SU-DHL-6 (cell line): ENCODE data around the gene CDH1.

Source experiments
- EZH2phosphoT487 ChIP-seq: fragments of 200-600 bp; sonication (generic), shearing (Covaris generic); conservative IDR thresholded peaks from 2 replicates; pipeline ENCODE4 v1.6.1; 2018; ENCODE audit warnings: mild to moderate bottlenecking, antibody characterized with exemption, low read length, moderate library complexity, mixed read lengths
- TF ChIP-seq, protein P1 (sequence below): fragments of 200-600 bp; sonication (generic); IDR thresholded peaks from one replicate; pipeline ENCODE4 v1.5.1; 2017; ENCODE audit warnings: antibody characterized with exemption, mild to moderate bottlenecking, low read length, moderate library complexity; ENCODE audit not compliant: insufficient read depth, poor library complexity, severe bottlenecking

DNA sequence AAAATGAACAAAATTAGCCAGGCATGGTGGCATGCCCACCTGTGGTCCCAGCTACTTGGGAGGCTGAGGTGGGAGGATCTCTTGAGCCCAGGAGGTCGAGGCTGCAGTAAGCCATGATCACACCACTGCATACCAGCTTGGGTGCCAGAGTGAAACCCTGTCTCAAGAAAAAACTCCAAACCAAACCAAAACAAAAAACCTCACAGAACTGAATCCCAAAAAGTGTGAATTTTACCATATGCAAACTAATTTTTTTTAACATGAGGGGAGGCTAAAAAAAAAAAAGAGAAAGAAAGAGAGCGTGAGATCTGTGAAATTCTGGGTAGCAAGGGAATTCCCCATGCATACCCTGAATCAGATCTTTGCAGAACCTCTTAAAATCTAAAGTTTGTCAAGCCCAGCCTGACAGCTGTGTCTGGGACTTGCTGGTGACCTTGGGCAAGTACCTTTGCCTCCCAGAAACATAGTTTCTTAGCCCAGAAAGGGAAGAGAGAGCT, 17.1 kb upstream of the CDH1 start:
- no peak for TF ChIP-seq EZH2phosphoT487
- TF ChIP-seq, protein P1, sequence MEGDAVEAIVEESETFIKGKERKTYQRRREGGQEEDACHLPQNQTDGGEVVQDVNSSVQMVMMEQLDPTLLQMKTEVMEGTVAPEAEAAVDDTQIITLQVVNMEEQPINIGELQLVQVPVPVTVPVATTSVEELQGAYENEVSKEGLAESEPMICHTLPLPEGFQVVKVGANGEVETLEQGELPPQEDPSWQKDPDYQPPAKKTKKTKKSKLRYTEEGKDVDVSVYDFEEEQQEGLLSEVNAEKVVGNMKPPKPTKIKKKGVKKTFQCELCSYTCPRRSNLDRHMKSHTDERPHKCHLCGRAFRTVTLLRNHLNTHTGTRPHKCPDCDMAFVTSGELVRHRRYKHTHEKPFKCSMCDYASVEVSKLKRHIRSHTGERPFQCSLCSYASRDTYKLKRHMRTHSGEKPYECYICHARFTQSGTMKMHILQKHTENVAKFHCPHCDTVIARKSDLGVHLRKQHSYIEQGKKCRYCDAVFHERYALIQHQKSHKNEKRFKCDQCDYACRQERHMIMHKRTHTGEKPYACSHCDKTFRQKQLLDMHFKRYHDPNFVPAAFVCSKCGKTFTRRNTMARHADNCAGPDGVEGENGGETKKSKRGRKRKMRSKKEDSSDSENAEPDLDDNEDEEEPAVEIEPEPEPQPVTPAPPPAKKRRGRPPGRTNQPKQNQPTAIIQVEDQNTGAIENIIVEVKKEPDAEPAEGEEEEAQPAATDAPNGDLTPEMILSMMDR: no peak
